HEK293 (cell line): ENCODE measurements around the gene NFKBIE.

Experiments
- CTCF ChIA-PET: fragments of 350-600 bp; formaldehyde crosslinking; extraction: SDS; loops from one replicate; lab custom pipeline; 2021; ENCODE audit warnings: antibody characterized with exemption; lab: Yijun Ruan, JAX
- POLR2A ChIA-PET: fragments of 300-600 bp; formaldehyde crosslinking; extraction: SDS; loops from one replicate; lab custom pipeline; 2020; ENCODE audit warnings: antibody characterized with exemption, inconsistent platforms; lab: Yijun Ruan, JAX
- H3K27ac ChIP-seq: fragments of 200-500 bp; sonication (Bioruptor generic); 2 replicates; pipeline ENCODE4 v1.5.1; 2014; ENCODE audit warnings: low read depth, low read length, control low read depth, inconsistent platforms; ENCODE audit errors: extremely low read depth
- H3K36me3 ChIP-seq, 2 experiments: fragments of 200-500 bp in 1 of 2; sonication (Bioruptor generic) in 1 of 2; 1 replicate in 1 of 2; 2 replicates in 1 of 2; pipeline ENCODE4 v1.5.1; 2014 to 2017; ENCODE audit warnings: inconsistent platforms in 2 of 2, low read length in 2 of 2; ENCODE audit not compliant: control insufficient read depth in 2 of 2, insufficient read depth in 1 of 2
- H3K4me1 ChIP-seq: fragments of 200-500 bp; sonication (Bioruptor generic); 2 replicates; pipeline ENCODE4 v1.5.1; 2014; ENCODE audit warnings: mild to moderate bottlenecking, low read length, inconsistent platforms; ENCODE audit not compliant: control insufficient read depth, insufficient read depth
- H3K4me3 ChIP-seq: 2 replicates; pipeline ENCODE4 v1.5.1; 2011; ENCODE audit warnings: low read depth, mild to moderate bottlenecking, control low read depth, low read length, moderate library complexity
- H3K9me3 ChIP-seq: fragments of 200-500 bp; sonication (Bioruptor generic); 2 replicates; pipeline ENCODE4 v1.5.1; 2014; ENCODE audit warnings: low read depth, low read length, inconsistent platforms; ENCODE audit not compliant: control insufficient read depth, insufficient read depth
- SP2 ChIP-seq: fragments of 450-650 bp; formaldehyde crosslinking; IDR thresholded peaks from 2 replicates; pipeline ENCODE4 v1.5.1; 2016; ENCODE audit warnings: missing biosample characterization, missing genetic modification characterization
- YY1 ChIP-seq: fragments of 450-650 bp; formaldehyde crosslinking; IDR thresholded peaks from 2 replicates; pipeline ENCODE4 v1.5.1; 2018; ENCODE audit warnings: missing biosample characterization, missing genetic modification characterization
- ZBTB17 ChIP-seq: fragments of 450-650 bp; formaldehyde crosslinking; IDR thresholded peaks from 2 replicates; pipeline ENCODE4 v1.5.1; 2016; ENCODE audit warnings: missing biosample characterization, missing genetic modification characterization
- ZBTB20 ChIP-seq: fragments of 450-650 bp; formaldehyde crosslinking; IDR thresholded peaks from 2 replicates; pipeline ENCODE4 v1.5.1; 2016; ENCODE audit warnings: missing biosample characterization, missing genetic modification characterization
- ZNF114 ChIP-seq: fragments of 450-650 bp; formaldehyde crosslinking; IDR thresholded peaks from 2 replicates; pipeline ENCODE4 v1.5.0; 2017; ENCODE audit warnings: missing biosample characterization, missing genetic modification characterization
- ZNF248 ChIP-seq: fragments of 450-650 bp; formaldehyde crosslinking; IDR thresholded peaks from 2 replicates; pipeline ENCODE4 v1.5.1; 2017; ENCODE audit warnings: missing biosample characterization, missing genetic modification characterization
- ZNF335 ChIP-seq: fragments of 450-650 bp; formaldehyde crosslinking; conservative IDR thresholded peaks from 2 replicates; pipeline ENCODE4 v1.5.1; 2016; ENCODE audit warnings: missing biosample characterization, missing genetic modification characterization
- ZNF560 ChIP-seq: fragments of 450-650 bp; formaldehyde crosslinking; IDR thresholded peaks from 2 replicates; pipeline ENCODE4 v1.5.1; 2017; ENCODE audit warnings: missing biosample characterization, missing genetic modification characterization, borderline replicate concordance
- ZNF600 ChIP-seq: fragments of 450-650 bp; formaldehyde crosslinking; IDR thresholded peaks from 2 replicates; pipeline ENCODE4 v1.5.1; 2016; ENCODE audit warnings: missing biosample characterization, missing genetic modification characterization
- ZNF664 ChIP-seq: fragments of 450-650 bp; formaldehyde crosslinking; IDR thresholded peaks from 2 replicates; pipeline ENCODE4 v1.5.1; 2016; ENCODE audit warnings: missing biosample characterization, missing genetic modification characterization
- TF ChIP-seq, protein P1 (sequence below): fragments of 450-650 bp; formaldehyde crosslinking; IDR thresholded peaks from 2 replicates; pipeline ENCODE4 v1.5.1; 2016; ENCODE audit warnings: missing biosample characterization, missing genetic modification characterization
- TF ChIP-seq, protein P2 (sequence below): fragments of 450-650 bp; formaldehyde crosslinking; IDR thresholded peaks from 2 replicates; pipeline ENCODE4 v1.5.1; 2016; ENCODE audit warnings: missing biosample characterization, missing genetic modification characterization
- TF ChIP-seq, protein P3 (sequence below): fragments of 450-650 bp; formaldehyde crosslinking; IDR thresholded peaks from 2 replicates; pipeline ENCODE4 v1.5.1; 2016; ENCODE audit warnings: missing biosample characterization, missing genetic modification characterization
- TF ChIP-seq, protein P4 (sequence below): fragments of 450-650 bp; formaldehyde crosslinking; IDR thresholded peaks from 2 replicates; pipeline ENCODE4 v1.5.1; 2017; ENCODE audit warnings: missing biosample characterization, missing genetic modification characterization
- TF ChIP-seq, protein P5 (sequence below): fragments of 450-650 bp; formaldehyde crosslinking; IDR thresholded peaks from 2 replicates; pipeline ENCODE4 v1.5.1; 2017; ENCODE audit warnings: missing biosample characterization, missing genetic modification characterization

The NFKBIE gene

DNA sequence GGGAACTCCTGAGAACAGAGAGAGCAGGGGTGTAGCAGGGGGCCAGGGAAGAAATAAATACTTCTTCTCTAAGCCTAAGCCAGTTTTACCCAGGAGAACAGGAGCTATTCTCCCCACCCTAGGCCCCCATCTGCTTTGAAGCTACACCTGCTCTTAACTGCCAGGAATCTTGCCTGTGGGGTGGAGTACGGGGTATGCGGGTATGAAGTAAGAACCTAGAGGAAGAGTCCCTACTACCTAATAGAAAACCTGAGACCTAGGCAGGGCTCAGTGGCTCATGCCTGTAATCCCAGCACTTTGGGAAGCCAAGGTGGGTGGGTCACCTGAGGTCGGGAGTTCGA lies 40.4 kb downstream of the NFKBIE start:
- Histone ChIP-seq H3K36me3 (peaks cover 0 to 16% of the 10 kb centered on the region in 2 experiments; a peak in 1 of 3 replicates), H3K9me3 (no peaks in the 10 kb centered on the region), H3K27ac (no peak overlapping the region), H3K4me1 (peaks cover 24% of the 10 kb centered on the region), H3K4me3 (no peak overlapping the region)
- POLR2A ChIA-PET: interaction anchor here (0.7 to 5.7 kb wide), 12 partner anchors 10 to 537 kb away, joined by 3 to 90 read pairs (median 6); partner anchors contain the start of genes HSP90AB1, MRPS18A, SLC35B2 and VEGFA
- CTCF ChIA-PET: interaction anchor here (0.8 to 11.1 kb wide), 11 partner anchors 11 to 113 kb away, joined by 3 to 148 read pairs (median 4); partner anchors contain the start of genes HSP90AB1 and SLC35B2
- TF ChIP-seq ZNF560 (tag by site-specific recombination) (no peak), YY1 (tag by site-specific recombination) (no peak)
- TF ChIP-seq, all 188 proteins: peak for 0

DNA sequence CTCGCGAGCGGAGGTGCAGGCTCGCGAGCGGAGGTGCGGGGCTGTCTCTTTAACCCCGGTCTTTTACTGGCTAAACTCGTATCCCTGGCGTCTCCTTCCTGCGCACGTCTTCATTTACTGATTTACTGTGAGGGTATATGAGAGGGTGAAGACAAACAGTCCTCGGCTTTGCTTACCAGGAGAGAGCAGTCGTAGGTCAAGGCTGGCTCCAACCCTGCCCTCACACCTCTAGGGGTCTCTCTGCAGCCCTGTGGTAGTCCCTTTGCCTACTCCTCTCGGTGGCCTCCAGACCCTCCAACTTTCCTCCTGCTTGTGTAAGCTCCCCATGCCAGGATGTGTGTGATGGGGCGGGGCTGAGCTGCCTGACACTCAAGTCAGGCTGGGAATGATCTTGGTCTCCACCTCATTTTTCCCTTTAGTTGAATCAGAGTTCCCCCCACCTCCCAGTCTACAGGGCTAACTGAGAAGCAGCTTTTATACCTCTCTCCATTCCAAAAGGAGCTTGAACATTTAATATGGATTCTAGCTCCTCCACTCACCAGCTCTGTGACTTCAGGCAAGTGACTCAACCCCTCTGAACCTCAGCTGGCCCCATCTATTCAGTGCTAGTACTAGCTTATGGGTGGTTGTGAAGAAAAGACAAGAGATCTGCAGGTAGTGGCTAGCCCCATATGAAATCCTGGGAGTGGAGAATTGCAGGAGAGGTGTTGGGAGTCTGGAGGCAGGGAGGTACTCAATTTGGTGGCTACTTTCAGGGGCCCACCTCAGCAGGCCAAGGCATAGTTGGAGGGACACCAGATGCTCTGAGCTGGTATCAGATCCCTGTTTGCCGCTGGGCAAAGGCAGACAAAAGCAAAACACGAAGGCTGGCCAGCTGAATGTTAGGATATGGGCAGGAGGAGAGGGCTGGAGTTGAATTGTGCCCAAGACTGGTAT lies 41.1 kb downstream of the NFKBIE start:
- 0 out of 2 replicates have a peak, but pooled peaks have one; percentile 19 for TF ChIP-seq ZBTB17 (tag by site-specific recombination)
- peak; percentile 36; the same call in 1 of the 2 replicates for TF ChIP-seq ZNF600 (tag by site-specific recombination)
- peak; percentile 19 for TF ChIP-seq SP2
- TF ChIP-seq, protein P1, sequence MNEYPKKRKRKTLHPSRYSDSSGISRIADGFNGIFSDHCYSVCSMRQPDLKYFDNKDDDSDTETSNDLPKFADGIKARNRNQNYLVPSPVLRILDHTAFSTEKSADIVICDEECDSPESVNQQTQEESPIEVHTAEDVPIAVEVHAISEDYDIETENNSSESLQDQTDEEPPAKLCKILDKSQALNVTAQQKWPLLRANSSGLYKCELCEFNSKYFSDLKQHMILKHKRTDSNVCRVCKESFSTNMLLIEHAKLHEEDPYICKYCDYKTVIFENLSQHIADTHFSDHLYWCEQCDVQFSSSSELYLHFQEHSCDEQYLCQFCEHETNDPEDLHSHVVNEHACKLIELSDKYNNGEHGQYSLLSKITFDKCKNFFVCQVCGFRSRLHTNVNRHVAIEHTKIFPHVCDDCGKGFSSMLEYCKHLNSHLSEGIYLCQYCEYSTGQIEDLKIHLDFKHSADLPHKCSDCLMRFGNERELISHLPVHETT: no peak
- TF ChIP-seq ZNF335 (tag by site-specific recombination): peak; percentile 67
- TF ChIP-seq, protein P2, sequence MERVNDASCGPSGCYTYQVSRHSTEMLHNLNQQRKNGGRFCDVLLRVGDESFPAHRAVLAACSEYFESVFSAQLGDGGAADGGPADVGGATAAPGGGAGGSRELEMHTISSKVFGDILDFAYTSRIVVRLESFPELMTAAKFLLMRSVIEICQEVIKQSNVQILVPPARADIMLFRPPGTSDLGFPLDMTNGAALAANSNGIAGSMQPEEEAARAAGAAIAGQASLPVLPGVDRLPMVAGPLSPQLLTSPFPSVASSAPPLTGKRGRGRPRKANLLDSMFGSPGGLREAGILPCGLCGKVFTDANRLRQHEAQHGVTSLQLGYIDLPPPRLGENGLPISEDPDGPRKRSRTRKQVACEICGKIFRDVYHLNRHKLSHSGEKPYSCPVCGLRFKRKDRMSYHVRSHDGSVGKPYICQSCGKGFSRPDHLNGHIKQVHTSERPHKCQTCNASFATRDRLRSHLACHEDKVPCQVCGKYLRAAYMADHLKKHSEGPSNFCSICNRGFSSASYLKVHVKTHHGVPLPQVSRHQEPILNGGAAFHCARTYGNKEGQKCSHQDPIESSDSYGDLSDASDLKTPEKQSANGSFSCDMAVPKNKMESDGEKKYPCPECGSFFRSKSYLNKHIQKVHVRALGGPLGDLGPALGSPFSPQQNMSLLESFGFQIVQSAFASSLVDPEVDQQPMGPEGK (tag by site-specific recombination): no peak
- no peak for TF ChIP-seq ZNF114 (tag by site-specific recombination)
- TF ChIP-seq, protein P3, sequence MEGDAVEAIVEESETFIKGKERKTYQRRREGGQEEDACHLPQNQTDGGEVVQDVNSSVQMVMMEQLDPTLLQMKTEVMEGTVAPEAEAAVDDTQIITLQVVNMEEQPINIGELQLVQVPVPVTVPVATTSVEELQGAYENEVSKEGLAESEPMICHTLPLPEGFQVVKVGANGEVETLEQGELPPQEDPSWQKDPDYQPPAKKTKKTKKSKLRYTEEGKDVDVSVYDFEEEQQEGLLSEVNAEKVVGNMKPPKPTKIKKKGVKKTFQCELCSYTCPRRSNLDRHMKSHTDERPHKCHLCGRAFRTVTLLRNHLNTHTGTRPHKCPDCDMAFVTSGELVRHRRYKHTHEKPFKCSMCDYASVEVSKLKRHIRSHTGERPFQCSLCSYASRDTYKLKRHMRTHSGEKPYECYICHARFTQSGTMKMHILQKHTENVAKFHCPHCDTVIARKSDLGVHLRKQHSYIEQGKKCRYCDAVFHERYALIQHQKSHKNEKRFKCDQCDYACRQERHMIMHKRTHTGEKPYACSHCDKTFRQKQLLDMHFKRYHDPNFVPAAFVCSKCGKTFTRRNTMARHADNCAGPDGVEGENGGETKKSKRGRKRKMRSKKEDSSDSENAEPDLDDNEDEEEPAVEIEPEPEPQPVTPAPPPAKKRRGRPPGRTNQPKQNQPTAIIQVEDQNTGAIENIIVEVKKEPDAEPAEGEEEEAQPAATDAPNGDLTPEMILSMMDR (tag by site-specific recombination): peak; percentile 87
- no peak for TF ChIP-seq ZNF248
- TF ChIP-seq ZNF664: 0 out of 2 replicates have a peak, but pooled peaks have one; percentile 50
- TF ChIP-seq, protein P4, sequence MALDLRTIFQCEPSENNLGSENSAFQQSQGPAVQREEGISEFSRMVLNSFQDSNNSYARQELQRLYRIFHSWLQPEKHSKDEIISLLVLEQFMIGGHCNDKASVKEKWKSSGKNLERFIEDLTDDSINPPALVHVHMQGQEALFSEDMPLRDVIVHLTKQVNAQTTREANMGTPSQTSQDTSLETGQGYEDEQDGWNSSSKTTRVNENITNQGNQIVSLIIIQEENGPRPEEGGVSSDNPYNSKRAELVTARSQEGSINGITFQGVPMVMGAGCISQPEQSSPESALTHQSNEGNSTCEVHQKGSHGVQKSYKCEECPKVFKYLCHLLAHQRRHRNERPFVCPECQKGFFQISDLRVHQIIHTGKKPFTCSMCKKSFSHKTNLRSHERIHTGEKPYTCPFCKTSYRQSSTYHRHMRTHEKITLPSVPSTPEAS: peak; percentile 42; the same call in 1 of the 2 replicates
- TF ChIP-seq, protein P5, sequence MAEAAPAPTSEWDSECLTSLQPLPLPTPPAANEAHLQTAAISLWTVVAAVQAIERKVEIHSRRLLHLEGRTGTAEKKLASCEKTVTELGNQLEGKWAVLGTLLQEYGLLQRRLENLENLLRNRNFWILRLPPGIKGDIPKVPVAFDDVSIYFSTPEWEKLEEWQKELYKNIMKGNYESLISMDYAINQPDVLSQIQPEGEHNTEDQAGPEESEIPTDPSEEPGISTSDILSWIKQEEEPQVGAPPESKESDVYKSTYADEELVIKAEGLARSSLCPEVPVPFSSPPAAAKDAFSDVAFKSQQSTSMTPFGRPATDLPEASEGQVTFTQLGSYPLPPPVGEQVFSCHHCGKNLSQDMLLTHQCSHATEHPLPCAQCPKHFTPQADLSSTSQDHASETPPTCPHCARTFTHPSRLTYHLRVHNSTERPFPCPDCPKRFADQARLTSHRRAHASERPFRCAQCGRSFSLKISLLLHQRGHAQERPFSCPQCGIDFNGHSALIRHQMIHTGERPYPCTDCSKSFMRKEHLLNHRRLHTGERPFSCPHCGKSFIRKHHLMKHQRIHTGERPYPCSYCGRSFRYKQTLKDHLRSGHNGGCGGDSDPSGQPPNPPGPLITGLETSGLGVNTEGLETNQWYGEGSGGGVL (tag by site-specific recombination): 0 out of 2 replicates have a peak, but pooled peaks have one; percentile 3
- TF ChIP-seq ZBTB20 (tag by site-specific recombination): peak; percentile 47; the same call in 1 of the 2 replicates
- Histone ChIP-seq H3K4me3 (peak overlapping the region; percentile 55), H3K9me3 (no peaks in the 10 kb centered on the region), H3K36me3 (peaks cover 0 to 10% of the 10 kb centered on the region in 2 experiments; a peak in 1 of 3 replicates), H3K4me1 (peaks cover 24% of the 10 kb centered on the region), H3K27ac (peak overlapping the region; percentile 4; the same call in 1 of the 2 replicates)
- CTCF ChIA-PET: interaction anchor here (0.6 to 11.1 kb wide), 15 partner anchors 12 to 462 kb away, joined by 3 to 148 read pairs (median 4); partner anchors contain the start of genes HSP90AB1 and SLC35B2
- POLR2A ChIA-PET: interaction anchor here (0.6 to 5.7 kb wide), 16 partner anchors 10 to 595 kb away, joined by 3 to 90 read pairs (median 4); partner anchors contain the start of genes GTPBP2, HSP90AB1, MRPS18A and SLC35B2
